ENCODE measurements around the gene SERINC5. TPM values are rescaled to one million over a fixed set of nuclear protein-coding genes. Genes with fewer than 3 reads are reported as not detected.

The SERINC5 gene
- total and polyA plus RNA-seq, 12 donors, result 14.4 to 258 (median 88.0) TPM

GRCh38 chr5:80082731-80083100, 173.1 kb downstream of the SERINC5 start:
- intact Hi-C loops (cut with DNase I), result no loop called here
- no peaks in the 10 kb centered on the region for H3K27me3 ChIP-seq
- H3K36me3 ChIP-seq (replicated peaks in 1 of 2), result no peaks in the 10 kb centered on the region
- peak; percentile 78 to 95 (median 88) for TF ChIP-seq CTCF (IDR thresholded peaks at IDR 0.05)
- TF ChIP-seq POLR2A (IDR thresholded peaks at IDR 0.05), result no peak
- peak overlapping the region in 3 of 5 donors; percentile 45 to 70 (median 63) for H3K27ac ChIP-seq
- 0 to 5% (median 2%) methylated on average over 9 to 16 of the region's 16 CpGs for WGBS, 4 donors
- no peaks in the 10 kb centered on the region for H3K9me3 ChIP-seq (replicated peaks in 1 of 3)
- peak overlapping the region in 1 of 4 donors; percentile 44 for H3K4me3 ChIP-seq
- peaks cover 0 to 9% of the 10 kb centered on the region in 2 donors for H3K4me1 ChIP-seq (replicated peaks in 1 of 2)
- DNase-seq, result peak; percentile 81 to 89 (median 85)

DNA sequence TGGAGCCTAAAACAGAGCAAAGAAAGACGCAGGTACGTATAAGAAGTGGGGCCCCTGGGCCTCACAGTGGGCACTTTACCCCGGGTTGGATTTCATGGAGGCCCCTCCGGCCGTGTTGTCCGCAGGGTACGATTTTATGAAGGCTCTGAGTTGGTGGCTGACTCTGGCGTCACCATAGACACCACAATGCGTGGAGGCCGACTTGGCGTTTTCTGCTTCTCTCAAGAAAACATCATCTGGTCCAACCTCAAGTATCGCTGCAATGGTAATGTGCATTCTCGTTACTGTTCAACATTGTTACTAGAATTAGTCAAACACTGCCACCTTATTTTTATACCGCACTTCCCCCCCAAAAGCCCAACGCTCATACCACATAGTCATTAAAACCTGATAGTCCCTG, 173.6 kb downstream of the SERINC5 start:
- Histone ChIP-seq H3K4me1 (replicated peaks in 1 of 2) (peaks cover 0 to 9% of the 10 kb centered on the region in 2 donors), H3K27ac (no peak overlapping the region), H3K9me3 (replicated peaks in 1 of 3) (no peaks in the 10 kb centered on the region), H3K4me3 (no peak overlapping the region), H3K27me3 (no peaks in the 10 kb centered on the region), H3K36me3 (replicated peaks in 1 of 2) (no peaks in the 10 kb centered on the region)
- 90 to 92% (median 91%) methylated on average over 15 of the region's 15 CpGs for WGBS, 4 donors
- DNase-seq, result peak in 1 of 7 donors; percentile 43
- intact Hi-C loops (cut with DNase I), result no loop called here
- TF ChIP-seq CTCF (IDR thresholded peaks at IDR 0.05) (no peak), POLR2A (IDR thresholded peaks at IDR 0.05) (no peak)

DNA sequence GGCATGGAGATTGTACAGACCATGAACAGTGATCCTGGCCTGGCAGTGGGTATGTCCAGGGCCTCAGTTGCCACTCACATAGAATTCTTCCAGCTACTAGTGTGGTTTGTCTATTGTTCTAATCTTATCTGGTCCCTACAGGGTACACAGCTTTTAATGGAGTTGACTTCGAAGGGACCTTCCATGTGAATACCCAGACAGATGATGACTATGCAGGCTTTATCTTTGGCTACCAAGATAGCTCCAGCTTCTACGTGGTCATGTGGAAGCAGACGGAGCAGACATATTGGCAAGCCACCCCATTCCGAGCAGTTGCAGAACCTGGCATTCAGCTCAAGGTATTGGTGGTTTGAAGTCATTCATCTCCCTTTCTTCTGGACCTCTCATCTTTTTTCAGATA, 176.9 kb downstream of the SERINC5 start:
- WGBS, 4 donors, result 90 to 96% (median 95%) methylated on average over 4 of the region's 4 CpGs
- TF ChIP-seq POLR2A (IDR thresholded peaks at IDR 0.05) (no peak), CTCF (IDR thresholded peaks at IDR 0.05) (no peak)
- intact Hi-C loops (cut with DNase I), result loop anchor here in 1 of 2 donors (5.0 kb wide), 1 partner anchor 157 kb away; no protein-coding TSS in a partner anchor

GRCh38 chr5:80077051-80077714, 178.7 kb downstream of the SERINC5 start:
- DNase-seq, result no peak
- WGBS, 4 donors, result 78 to 93% (median 84%) methylated on average over 2 to 3 of the region's 3 CpGs
- Histone ChIP-seq H3K9me3 (replicated peaks in 1 of 3) (no peaks in the 10 kb centered on the region), H3K4me3 (no peak overlapping the region), H3K36me3 (replicated peaks in 1 of 2) (no peaks in the 10 kb centered on the region), H3K27me3 (no peaks in the 10 kb centered on the region), H3K4me1 (replicated peaks in 1 of 2) (no peaks in the 10 kb centered on the region), H3K27ac (no peak overlapping the region)
- TF ChIP-seq POLR2A (IDR thresholded peaks at IDR 0.05) (no peak), CTCF (IDR thresholded peaks at IDR 0.05) (no peak)
- intact Hi-C loops (cut with DNase I), result loop anchor here in 1 of 2 donors (5.0 kb wide), 1 partner anchor 155 kb away; no protein-coding TSS in a partner anchor

More for the DNA sequence above, 176.9 kb downstream of the SERINC5 start:
- no peaks in the 10 kb centered on the region for H3K27me3 ChIP-seq
- H3K36me3 ChIP-seq (replicated peaks in 1 of 2), result no peaks in the 10 kb centered on the region
- peaks cover 0 to 9% of the 10 kb centered on the region in 2 donors for H3K4me1 ChIP-seq (replicated peaks in 1 of 2)
- H3K4me3 ChIP-seq, result no peak overlapping the region
- no peak overlapping the region for H3K27ac ChIP-seq
- no peaks in the 10 kb centered on the region for H3K9me3 ChIP-seq (replicated peaks in 1 of 3)
- DNase-seq, result peak in 1 of 7 donors; percentile 24

Data from adrenal gland (tissue), 12 donors.